Dermis microvascular lymphatic vessel endothelial cell (primary cell): ENCODE data around the gene CTNND1. TPM values are rescaled to one million over a fixed set of nuclear protein-coding genes. Genes with fewer than 3 reads are reported as not detected.
"Not testable (repeated sequence)": the region's sequence is repeated elsewhere in the genome, so short reads cannot be mapped to it uniquely, and the experiment has no call there.

ENCODE experiments used
- DNase-seq, 2 donors: peaks; one replicate each; pipeline versions ENCODE4 v3.0.0 to v3.0.0-alpha.2; 2010; ENCODE audit warnings: low read depth in 2 of 2
- total RNA-seq: library from RNA; depleted of rRNA; stranded (reverse); fragments of >200 nt; gene quantifications from 2 replicates; pipeline ENCODE4 v1.2.1, GENCODE V29; 2014

CTNND1 gene, protein sequence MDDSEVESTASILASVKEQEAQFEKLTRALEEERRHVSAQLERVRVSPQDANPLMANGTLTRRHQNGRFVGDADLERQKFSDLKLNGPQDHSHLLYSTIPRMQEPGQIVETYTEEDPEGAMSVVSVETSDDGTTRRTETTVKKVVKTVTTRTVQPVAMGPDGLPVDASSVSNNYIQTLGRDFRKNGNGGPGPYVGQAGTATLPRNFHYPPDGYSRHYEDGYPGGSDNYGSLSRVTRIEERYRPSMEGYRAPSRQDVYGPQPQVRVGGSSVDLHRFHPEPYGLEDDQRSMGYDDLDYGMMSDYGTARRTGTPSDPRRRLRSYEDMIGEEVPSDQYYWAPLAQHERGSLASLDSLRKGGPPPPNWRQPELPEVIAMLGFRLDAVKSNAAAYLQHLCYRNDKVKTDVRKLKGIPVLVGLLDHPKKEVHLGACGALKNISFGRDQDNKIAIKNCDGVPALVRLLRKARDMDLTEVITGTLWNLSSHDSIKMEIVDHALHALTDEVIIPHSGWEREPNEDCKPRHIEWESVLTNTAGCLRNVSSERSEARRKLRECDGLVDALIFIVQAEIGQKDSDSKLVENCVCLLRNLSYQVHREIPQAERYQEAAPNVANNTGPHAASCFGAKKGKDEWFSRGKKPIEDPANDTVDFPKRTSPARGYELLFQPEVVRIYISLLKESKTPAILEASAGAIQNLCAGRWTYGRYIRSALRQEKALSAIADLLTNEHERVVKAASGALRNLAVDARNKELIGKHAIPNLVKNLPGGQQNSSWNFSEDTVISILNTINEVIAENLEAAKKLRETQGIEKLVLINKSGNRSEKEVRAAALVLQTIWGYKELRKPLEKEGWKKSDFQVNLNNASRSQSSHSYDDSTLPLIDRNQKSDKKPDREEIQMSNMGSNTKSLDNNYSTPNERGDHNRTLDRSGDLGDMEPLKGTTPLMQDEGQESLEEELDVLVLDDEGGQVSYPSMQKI
- 206 and 251 TPM in 2 replicates for total RNA-seq

DNA sequence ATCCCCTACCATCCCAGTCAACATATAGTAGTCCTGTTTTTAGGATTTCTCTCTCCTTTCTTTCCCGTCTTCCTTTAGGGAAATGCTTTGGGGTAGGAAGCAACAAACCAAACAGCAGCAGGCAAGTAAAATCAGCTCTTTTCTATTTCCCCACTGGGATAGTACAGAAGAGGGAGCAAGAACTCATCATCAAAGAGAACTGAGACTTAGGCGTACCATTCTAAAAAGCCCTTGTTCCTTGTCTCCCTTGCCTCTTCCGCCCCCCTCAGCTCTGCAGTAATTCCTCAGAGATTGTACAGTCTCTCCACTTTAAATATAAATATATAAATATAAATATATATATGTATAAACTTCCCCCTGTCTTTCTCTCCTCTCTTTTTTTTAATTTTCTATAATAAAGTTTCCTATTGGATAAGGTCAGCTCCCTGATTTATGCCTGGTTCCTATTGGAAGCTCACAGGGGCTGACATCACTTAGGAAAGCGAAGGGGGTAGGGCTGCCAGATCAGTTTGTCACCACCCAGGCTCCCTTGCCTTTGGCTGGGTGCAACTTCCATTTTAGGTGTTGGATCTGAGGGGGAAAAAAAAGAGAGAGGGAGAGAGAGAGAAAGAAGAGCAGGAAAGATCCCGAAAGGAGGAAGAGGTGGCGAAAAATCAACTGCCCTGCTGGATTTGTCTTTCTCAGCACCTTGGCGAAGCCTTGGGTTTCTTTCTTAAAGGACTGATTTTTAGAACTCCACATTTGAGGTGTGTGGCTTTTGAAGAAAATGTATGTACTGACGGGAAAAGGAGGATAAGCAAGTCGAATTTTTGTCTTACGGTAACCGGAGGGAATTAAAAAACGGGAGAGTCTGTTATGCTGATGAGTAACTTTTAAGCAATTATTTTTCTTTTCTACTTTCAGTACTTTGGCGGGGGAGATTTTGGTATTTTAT is at the start of gene CTNND1:
Gene CTNND1, plus strand, starts transcription at position 502 of the 934 bp plus-strand sequence. CDS start 29,677 bp downstream, outside the sequence.
- DNase-seq = peak; percentile 97 to 98

DNA sequence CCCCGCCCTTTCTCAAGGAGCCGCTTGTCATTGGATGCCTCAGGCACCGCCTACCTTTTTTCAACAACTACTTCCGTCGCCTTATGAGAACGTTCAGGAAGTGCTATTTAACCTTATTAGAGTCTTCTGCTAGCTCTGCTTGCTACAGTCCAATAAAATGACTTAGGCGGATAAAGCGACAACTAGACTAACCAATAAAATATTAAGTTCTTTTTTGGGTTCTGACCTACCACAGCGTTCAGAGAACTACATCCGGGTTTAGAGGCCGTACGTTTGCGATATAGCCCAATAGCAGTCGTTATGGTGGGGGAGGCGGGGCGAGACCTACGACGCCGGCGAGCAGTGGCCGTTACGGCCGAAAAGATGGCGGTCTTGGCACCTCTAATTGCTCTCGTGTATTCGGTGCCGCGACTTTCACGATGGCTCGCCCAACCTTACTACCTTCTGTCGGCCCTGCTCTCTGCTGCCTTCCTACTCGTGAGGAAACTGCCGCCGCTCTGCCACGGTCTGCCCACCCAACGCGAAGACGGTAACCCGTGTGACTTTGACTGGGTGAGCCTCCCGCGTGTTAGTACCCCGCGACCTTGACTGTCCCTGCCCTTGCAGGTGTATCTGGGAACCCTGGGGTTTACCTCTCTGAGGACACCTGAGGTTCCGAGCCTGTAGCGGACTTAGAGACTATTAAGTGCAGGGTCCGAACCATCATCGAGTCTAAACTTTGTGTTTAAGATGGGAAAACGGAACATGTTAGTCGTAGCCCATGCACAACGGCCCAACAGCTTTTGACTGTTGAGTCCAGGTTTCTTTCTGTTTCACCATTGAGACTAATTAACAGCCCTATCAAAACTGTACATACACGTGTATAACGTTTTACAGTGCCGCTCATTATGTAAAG is 49.1 kb upstream of the CTNND1 start, which contains the start of gene TMX2:
Gene TMX2, plus strand, starts transcription at position 338 of the 895 bp plus-strand sequence. Its CDS starts 26 bp downstream, at position 364.
- peak; percentile 99 to 100 for DNase-seq

DNA sequence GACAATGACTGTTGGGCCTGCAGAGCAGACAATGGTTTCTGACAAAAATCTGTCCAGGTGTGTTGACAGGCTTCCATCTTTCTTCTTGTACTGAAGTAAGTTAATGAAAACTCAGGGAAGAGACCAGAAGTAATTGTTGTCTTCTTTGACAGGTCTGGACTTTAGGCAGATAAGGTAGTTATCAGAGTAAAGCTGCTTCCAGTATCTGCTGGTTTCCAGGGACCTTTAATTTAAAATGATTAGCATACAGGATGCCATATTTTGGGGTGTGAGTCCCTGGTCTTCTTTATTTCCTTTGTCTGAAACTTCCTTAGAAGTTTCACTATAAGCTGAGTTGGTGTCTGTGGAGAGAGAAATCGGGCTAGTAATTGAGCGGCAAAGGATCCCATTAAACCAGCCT is 47.8 kb upstream of the CTNND1 start:
- DNase-seq = no peak

DNA sequence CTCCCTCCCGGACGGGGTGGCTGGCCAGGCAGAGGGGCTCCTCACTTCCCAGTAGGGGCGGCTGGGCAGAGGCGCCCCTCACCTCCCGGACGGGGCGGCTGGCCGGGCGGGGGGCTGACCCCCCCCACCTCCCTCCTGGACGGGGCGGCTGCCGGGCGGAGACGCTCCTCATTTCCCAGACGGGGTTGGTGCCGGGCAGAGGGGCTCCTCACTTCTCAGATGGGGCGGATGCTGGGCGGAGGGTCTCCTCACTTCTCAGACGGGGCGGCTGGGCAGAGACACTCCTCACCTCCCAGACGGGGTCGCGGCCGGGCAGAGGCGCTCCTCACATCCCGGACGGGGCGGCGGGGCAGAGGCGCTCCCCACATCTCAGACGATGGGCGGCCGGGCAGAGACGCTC is 44.9 kb upstream of the CTNND1 start:
- DNase-seq = not testable (repeated sequence)

DNA sequence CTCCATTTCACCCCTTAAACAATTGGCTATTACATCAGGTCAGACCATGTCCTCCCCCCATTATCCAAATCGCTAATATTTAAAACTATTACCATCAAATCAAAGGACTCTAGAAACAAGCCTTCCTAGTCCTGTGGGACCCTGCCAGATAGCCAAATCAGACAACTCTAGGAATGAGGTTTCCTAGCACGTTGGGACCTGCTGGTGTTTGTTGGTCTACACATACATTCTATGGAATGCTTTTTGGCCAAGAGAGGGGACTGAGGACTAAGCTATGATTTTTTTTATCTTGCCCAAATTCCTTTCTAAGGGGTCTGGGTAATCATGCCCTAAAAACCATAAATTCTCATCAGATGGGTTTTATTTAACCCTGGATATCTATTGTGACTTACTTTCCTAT is 34.4 kb upstream of the CTNND1 start:
- DNase-seq = no peak

DNA sequence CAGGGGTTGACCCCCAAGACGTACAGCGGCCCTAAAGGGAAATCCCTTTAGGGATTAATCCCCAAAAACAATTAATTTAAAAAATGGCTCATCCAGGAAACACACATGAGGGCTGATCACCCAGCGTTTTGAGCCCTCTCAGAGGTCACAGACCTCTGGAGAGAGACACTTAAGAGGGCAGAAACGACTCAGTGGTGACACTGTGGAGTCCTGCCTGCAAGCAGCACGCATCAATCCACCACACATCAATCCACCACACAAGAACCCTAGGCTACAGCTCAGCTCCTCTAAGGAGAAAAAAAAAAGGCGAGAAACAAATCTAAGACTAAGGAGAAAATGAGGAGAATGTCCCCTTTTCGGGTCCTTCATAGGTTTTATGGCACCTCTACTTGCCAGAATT is 32.8 kb upstream of the CTNND1 start:
- no peak for DNase-seq

DNA sequence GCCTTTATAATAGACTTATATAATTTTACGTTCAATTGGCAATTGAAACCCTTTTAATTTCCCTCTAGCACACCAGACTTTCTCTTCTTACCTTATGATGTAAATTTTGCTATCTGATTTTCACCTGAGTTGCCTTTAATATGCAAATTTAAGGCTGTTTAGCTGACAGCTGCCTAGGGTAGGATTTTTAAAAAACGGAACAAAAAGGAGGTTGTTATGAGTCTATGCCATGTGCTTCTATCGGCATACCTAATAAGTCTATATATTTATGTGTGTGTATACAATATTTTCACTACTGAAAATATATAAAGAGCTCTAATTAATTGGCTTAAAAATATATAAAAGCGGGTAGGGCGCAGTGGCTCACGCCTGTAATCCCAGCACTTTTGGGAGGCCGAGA is 32.1 kb upstream of the CTNND1 start:
- no peak for DNase-seq

DNA sequence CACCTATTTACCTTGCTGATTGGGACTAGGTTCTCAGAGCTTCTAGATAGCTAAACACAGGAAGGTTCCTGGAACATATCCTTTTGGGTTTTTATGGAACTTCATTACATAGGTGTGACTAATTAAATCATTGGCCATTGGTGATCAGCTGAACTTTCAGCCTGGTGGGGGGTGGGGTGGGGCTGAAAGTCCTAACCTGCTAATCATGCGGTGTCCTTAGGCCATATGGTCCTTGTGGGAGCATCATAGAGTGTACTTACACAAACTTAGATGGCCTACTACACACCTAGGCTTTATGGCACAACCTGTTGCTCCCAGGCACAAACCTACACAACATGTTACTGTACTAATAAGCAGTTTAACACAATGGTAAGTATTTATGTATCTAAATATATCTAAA is 28.9 kb upstream of the CTNND1 start:
- no peak for DNase-seq

DNA sequence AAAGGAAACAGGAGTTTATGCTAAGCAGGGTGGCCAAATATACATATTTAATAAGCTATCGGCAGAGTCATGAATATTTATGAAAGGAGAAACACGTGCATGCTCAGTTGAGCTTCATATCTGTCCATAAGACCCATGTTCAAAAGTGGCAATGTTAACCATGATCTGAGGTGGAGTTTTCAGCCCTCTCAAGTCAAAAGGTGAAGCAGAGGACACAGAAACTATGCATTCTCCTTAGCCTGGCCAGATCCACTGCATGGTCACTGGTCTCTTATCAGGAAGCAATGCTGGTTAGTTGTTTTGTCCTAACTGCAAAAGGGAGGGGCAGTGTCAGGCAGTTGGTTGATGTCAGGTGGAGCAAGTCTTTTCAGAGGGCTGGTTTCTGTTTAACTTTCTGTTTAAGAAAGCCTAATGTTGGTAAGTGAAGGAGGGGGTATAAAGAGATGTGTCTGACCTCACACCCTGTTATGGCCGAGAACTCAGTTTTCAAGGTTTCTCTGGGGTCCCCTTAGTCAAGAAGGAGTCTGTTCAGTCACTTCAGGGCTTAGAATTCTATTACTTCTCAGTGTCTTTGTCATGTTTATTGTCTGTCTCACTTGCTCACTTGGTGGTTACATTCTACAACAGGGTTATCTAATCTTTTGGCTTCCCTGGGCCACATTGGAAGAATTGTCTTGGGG is 25.8 kb upstream of the CTNND1 start:
- DNase-seq = no peak

DNA sequence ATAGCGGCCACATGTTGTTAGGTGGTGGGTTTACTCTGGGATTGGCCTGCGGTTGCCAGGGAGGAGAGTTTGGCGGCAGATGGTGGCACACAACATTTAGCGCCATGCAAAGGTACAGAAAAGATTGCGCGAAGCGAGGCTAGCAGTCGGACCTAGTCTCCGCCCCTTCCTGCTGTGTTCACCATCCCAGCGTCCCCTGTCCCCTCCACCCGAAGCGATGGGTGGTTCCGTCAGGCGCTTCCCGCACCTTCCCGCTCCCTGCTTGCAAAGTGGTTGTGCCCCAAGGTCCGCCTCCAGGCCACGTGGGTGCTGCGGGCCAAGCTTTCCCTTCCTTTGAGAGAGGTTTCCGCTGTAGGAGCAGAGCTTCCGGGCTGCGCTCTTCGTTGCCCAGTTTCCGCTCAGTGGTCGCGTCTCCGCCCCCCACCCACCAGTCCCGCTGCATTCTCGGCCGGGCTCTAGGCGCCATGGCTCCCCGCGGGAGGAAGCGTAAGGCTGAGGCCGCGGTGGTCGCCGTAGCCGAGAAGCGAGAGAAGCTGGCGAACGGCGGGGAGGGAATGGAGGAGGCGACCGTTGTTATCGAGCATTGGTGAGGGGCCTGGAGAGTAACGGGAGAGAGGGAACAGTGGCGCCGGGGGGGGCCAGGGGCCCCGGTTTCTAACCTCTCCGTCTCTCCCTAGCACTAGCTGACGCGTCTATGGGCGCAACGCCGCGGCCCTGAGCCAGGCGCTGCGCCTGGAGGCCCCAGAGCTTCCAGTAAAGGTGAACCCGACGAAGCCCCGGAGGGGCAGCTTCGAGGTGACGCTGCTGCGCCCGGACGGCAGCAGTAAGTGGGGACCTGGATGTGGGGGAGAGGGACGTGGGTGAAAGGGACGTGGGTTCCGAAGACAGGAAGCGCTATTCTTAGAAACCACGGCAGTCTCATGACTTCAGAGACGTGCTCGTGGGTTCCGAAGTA is 20.2 kb upstream of the CTNND1 start, which contains the start of gene SELENOH:
Gene SELENOH, plus strand, starts transcription at position 360 of the 955 bp plus-strand sequence. Its CDS starts 105 bp downstream, at position 465.
- peak; percentile 95 to 97 for DNase-seq

DNA sequence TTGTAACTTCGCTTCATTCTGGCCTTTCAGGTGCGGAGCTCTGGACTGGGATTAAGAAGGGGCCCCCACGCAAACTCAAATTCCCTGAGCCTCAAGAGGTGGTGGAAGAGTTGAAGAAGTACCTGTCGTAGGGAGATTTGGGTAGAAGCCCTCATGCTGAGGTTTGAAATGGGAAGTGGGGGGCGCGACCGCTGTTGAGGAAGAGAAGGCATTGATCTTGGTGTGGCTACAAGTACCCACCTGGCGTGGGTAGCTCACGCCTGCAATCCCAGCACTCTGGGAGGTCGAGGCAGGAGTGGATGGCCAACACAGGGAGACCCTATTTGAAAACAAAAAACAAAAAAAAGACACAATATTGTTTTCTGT is 19.5 kb upstream of the CTNND1 start:
- DNase-seq = no peak

DNA sequence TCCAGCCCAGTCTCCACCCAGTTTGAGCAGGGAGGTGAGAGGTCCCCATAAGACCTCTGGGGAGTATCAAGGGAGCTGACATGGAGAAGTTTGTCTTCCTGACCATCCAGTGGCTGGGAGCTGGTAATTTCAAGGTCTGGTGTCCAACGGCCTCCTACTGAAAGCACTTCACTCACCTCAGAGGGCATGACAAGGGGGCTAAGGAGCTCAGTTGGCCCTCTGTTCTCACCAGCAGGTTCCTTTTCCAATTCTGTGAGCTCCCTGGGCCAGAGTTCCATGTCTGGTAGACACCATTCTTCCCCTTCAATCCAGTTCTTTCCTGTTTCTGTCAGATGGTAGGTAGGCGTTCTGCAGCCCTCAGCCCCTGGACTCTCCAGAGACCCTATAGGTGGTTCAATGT is 17.2 kb upstream of the CTNND1 start:
- DNase-seq = no peak

DNA sequence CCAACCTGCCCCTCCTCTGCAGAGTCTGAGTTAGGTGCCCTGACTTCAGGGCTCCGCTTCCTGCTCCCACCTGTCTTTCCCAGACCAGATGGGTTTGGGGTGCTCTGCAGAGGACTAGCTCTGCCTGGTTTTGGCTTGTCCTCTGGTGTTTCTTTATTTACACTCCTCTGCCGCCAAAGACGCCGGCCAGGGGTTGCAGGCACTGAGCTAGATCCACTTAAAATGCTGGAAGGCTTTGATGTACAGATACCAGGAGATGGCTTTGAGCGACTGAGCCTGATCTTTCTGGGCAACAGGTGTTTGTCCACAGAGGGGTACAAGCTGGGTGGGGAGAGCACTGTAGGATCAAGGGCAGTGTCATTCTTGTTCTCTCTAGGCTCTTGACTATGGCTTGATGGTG is 16.4 kb upstream of the CTNND1 start:
- no peak for DNase-seq

DNA sequence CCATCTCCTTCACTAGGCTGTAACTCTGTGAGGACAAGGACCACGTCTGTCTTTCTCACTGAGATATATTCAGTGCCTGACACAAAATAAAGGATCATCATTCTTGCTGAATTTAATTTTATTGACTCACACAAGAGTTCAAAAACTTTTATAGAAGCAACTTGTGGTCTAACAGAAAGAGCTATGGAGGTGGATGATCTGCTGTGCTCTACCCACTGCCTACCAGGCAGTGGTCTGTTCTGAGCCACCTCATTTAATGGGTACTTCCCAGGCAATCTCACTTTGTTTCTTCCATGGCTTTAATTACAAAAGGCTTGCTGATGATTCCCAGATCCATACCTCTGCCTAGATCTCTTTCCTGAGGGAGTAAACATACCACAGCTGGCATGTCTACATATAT is 14.7 kb upstream of the CTNND1 start:
- no peak for DNase-seq

DNA sequence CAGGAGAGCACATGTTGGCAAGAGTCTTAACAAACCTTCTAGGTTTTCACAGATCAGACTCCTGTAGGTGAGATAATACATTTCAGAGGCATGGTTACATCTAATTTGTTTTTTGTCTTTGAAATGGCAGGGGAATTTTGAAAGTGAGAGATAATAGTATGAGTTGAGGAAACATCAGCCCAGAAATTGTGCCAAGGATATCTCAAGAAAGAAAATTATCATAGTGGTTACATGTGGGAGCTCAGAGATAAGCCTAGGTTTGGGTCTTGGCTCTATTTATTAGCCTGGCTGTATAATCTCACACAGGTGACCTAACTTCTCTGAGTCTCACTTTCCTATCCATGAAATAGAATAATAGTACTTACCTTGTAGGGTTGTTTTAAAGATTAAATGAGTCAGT is 10.4 kb upstream of the CTNND1 start:
- no peak for DNase-seq

DNA sequence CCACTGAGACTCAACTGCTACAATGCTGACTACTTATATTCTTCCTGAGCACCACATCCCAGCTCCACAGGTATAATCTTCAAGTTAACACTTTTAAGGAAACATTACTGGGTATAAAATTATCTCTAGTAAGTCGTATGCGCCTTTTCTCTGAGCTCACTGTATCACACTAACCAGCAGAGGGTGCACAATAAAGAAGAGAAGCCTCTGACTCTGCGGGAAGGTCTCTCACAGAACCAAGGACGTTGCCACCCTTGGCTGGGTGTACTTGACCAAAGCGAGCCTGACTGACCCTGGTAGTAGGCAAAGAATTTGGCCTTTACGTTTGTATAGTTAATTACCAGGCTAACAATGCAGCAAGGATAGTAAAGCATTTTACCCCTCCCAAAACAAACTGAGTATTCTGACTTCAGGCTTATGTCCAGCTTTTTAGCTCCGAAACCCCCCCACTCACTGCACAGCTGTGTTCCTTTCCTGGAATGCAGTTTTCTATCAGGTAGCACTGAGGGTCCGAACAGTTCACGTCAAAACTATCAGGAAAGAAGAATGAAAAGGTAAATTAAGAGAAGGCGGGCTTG is 9.8 kb upstream of the CTNND1 start, which contains the start of gene BTBD18:
Gene BTBD18, minus strand, starts transcription at position 144 of the 578 bp plus-strand sequence. CDS start 631 bp downstream, outside the sequence.
- peak; percentile 36 to 74 for DNase-seq

DNA sequence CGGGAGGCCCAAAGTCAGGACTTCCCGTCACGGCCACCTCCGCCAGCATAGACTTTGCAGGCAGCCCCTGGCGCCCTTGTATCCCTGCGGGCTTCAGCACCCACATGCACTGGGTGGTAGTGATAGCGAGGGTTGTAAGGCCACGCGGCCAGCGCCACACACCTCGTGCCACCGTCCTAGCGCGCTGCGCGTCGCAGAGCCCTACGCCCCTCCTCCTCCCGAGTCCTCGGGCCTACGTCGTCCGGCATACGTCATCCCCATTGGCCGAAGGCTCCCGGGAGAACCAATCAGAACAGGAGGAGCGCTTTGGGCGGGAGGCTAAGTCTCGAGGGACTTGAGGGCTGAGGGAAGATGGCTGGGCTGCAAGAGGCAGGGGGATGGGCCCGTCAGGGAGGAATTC is 8.6 kb upstream of the CTNND1 start:
- DNase-seq = no peak

DNA sequence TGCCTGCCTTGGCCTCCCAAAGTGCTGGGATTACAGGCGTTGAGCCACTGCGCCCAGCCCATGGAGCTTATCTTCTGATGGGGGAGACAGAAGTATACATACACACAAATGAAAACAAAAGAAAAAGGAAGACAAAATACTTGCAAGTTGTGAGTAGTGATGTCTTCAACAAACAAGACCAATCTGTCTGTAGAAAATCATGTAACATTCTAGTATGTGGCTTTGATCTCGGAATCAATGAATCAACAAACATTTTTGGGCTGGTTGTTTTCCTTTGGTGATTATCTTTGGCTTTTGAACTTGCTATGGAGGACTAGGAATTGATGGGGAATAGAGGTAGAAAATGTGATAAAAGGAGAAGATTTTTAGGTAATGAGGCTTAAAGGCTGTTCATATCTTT is 3.4 kb upstream of the CTNND1 start:
- DNase-seq = no peak
